ENCODE data around the gene RIPOR2. TPM values are rescaled to one million over a fixed set of nuclear protein-coding genes. Genes with fewer than 3 reads are reported as not detected.

Gene RIPOR2
- total and polyA plus RNA-seq, 2 donors (not counting 3 experiments of a cell fraction or from before 2014, with no cell fraction given), result 0.10 TPM; not detected in 1

DNA sequence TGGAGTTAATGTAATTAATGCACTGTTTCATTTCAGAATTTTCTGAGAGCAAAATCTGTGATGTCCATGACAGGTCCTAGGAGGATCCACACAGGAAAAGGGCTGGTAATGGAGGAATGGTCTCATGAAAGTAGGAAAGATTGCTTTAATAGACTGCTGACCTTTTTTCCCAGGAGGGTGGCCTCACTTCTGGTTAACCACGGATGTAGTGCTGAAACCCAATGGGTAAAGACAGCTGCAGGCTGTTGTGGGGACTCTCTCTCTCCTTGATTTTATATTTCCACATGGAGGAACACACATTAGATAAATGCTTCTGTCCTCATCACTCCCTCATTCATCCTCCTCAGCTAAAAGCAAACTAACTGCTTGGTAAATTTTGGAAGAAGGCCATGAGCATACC, 23.6 kb upstream of the RIPOR2 start:
- Histone ChIP-seq H3K4me1 (ENCODE audit: control insufficient read depth, extremely low read depth, insufficient read depth, low read length) (no peaks in the 10 kb centered on the region), H3K9ac (replicated peaks; ENCODE audit: extremely low read depth, insufficient read depth, low read length) (no peak overlapping the region), H3K79me2 (ENCODE audit: control insufficient read depth, insufficient read depth, low read length) (no peaks in the 10 kb centered on the region), H2AFZ (ENCODE audit: low read depth, low read length) (no peak overlapping the region), H3K9me1 (replicated peaks; ENCODE audit: control insufficient read depth, extremely low read depth, insufficient read depth, low read length) (no peaks in the 10 kb centered on the region), H3K27ac (ENCODE audit: insufficient read depth, low read depth, low read length) (no peak overlapping the region), H4K20me1 (replicated peaks; ENCODE audit: control insufficient read depth, extremely low read depth, insufficient read depth, low read length) (no peaks in the 10 kb centered on the region), H3K4me2 (ENCODE audit: insufficient read depth, low read length) (no peak overlapping the region), H3K4me3 (replicated peaks in 1 of 3; ENCODE audit: insufficient read depth in 1 of 3, low read depth in 1 of 3, low read length in 3 of 3) (no peak overlapping the region), H3K27me3 (ENCODE audit: control insufficient read depth in 2 of 2, insufficient read depth in 2 of 2, low read length in 2 of 2) (no peaks in the 10 kb centered on the region), H3K9me3 (replicated peaks; ENCODE audit: control insufficient read depth, insufficient read depth, low read length) (no peaks in the 10 kb centered on the region), H3K36me3 (ENCODE audit: control insufficient read depth in 2 of 2, extremely low read depth in 1 of 2, insufficient read depth in 2 of 2, low read length in 2 of 2) (no peaks in the 10 kb centered on the region)
- dilution Hi-C loops (cut with MboI; ENCODE audit: extremely low pct_ligation_motif_present, low sequenced_read_pairs) (no loop called here), intact Hi-C loops (cut with micrococcal nuclease) (no loop called here)
- no TSS peak for BruUV-seq (replicated peaks)
- ChIA-PET CTCF (interaction anchor here (1.3 kb wide), 1 partner anchor 379 kb away, joined by 3 read pairs; no protein-coding TSS in a partner anchor), POLR2A (no interaction called here)
- TF ChIP-seq MYC (IDR thresholded peaks at IDR 0.05; ENCODE audit: low read depth, low read length) (no peak), POLR2A (IDR thresholded peaks at IDR 0.05; ENCODE audit: low read depth, low read length) (no peak), JUN (IDR thresholded peaks at IDR 0.05; ENCODE audit: borderline replicate concordance, insufficient read depth, insufficient read length, low read depth) (no peak), POLR2AphosphoS5 (IDR thresholded peaks at IDR 0.05; ENCODE audit: insufficient read depth, low read depth, low read length) (no peak), GATA2 (IDR thresholded peaks at IDR 0.05; ENCODE audit: insufficient read depth, insufficient read length, low read depth, low read length) (no peak), FOS (IDR thresholded peaks at IDR 0.05; ENCODE audit: borderline replicate concordance, insufficient read depth, low read length) (no peak), EZH2 (IDR thresholded peaks at IDR 0.05; ENCODE audit: borderline replicate concordance, low read depth, low read length, severe bottlenecking) (no peak)
- TF ChIP-seq, protein P1, sequence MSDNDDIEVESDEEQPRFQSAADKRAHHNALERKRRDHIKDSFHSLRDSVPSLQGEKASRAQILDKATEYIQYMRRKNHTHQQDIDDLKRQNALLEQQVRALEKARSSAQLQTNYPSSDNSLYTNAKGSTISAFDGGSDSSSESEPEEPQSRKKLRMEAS (IDR thresholded peaks at IDR 0.05; ENCODE audit: insufficient read depth, insufficient read length), result no peak
- TF ChIP-seq, protein P2, sequence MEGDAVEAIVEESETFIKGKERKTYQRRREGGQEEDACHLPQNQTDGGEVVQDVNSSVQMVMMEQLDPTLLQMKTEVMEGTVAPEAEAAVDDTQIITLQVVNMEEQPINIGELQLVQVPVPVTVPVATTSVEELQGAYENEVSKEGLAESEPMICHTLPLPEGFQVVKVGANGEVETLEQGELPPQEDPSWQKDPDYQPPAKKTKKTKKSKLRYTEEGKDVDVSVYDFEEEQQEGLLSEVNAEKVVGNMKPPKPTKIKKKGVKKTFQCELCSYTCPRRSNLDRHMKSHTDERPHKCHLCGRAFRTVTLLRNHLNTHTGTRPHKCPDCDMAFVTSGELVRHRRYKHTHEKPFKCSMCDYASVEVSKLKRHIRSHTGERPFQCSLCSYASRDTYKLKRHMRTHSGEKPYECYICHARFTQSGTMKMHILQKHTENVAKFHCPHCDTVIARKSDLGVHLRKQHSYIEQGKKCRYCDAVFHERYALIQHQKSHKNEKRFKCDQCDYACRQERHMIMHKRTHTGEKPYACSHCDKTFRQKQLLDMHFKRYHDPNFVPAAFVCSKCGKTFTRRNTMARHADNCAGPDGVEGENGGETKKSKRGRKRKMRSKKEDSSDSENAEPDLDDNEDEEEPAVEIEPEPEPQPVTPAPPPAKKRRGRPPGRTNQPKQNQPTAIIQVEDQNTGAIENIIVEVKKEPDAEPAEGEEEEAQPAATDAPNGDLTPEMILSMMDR (IDR thresholded peaks at IDR 0.05; ENCODE audit: extremely low read depth in 1 of 2, insufficient read depth in 1 of 2, low read depth in 1 of 2, low read length in 2 of 2), result no peak
- FAIRE-seq (no peak), DNase-seq (ENCODE audit: low read depth, low spot score) (no peak)

Data from endothelial cell of umbilical vein (primary cell).